ENCODE measurements around the gene LYPD6B.

The LYPD6B gene

GRCh38 chr2:149093579-149093978 lies 55.1 kb downstream of the LYPD6B start:
- Histone ChIP-seq H3K9me2 (replicated peaks; ENCODE audit: insufficient read depth, low read length) (no peaks in the 10 kb centered on the region; the same call in 1 of the 2 replicates), H3K79me2 (ENCODE audit: low read length) (no peaks in the 10 kb centered on the region), H3K36me3 (replicated peaks; ENCODE audit: insufficient read depth, low read length) (no peaks in the 10 kb centered on the region), H3K9ac (ENCODE audit: low read length) (no peak overlapping the region), H3K4me2 (ENCODE audit: low read depth, low read length) (no peak overlapping the region), H3K4me1 (ENCODE audit: low read length) (no peaks in the 10 kb centered on the region), H2AFZ (ENCODE audit: low read length) (no peak overlapping the region), H3K9me3 (replicated peaks; ENCODE audit: insufficient read depth, low read length) (no peaks in the 10 kb centered on the region), H3F3A (ENCODE audit: insufficient read depth, low read length) (no peaks in the 10 kb centered on the region), H4K20me1 (ENCODE audit: insufficient read depth, low read length) (no peaks in the 10 kb centered on the region), H3K27me3 (replicated peaks; ENCODE audit: insufficient read depth, low read length) (no peaks in the 10 kb centered on the region), H3K27ac (ENCODE audit: low read length) (no peak overlapping the region), H3K4me3 (ENCODE audit: low read length) (no peak overlapping the region)
- TF ChIP-seq EZH2phosphoT487 (IDR thresholded peaks at IDR 0.05; ENCODE audit: low read length): no peak
- no peak for TF ChIP-seq CTCF (IDR thresholded peaks at IDR 0.05; ENCODE audit: low read length)
- TF ChIP-seq EZH2 (optimal IDR thresholded peaks at IDR 0.05; ENCODE audit: low read depth, low read length): no peak
- no peak for DNase-seq

- DNase-seq: no peak
- no peaks in the 10 kb centered on the region for H4K20me1 ChIP-seq (ENCODE audit: insufficient read depth, low read length)
- H3K9me3 ChIP-seq (replicated peaks; ENCODE audit: insufficient read depth, low read length): no peaks in the 10 kb centered on the region
- no peaks in the 10 kb centered on the region for H3K36me3 ChIP-seq (replicated peaks; ENCODE audit: insufficient read depth, low read length)
- H3K9ac ChIP-seq (ENCODE audit: low read length): no peak overlapping the region
- H3K4me2 ChIP-seq (ENCODE audit: low read depth, low read length): no peak overlapping the region
- no peaks in the 10 kb centered on the region for H3K27me3 ChIP-seq (replicated peaks; ENCODE audit: insufficient read depth, low read length)
- H3K27ac ChIP-seq (ENCODE audit: low read length): no peak overlapping the region
- H3K4me3 ChIP-seq (ENCODE audit: low read length): no peak overlapping the region
- H3K4me1 ChIP-seq (ENCODE audit: low read length): no peaks in the 10 kb centered on the region
- H3F3A ChIP-seq (ENCODE audit: insufficient read depth, low read length): no peaks in the 10 kb centered on the region
- H3K79me2 ChIP-seq (ENCODE audit: low read length): no peaks in the 10 kb centered on the region
- H3K9me2 ChIP-seq (replicated peaks; ENCODE audit: insufficient read depth, low read length): no peaks in the 10 kb centered on the region; the same call in 1 of the 2 replicates
- TF ChIP-seq CTCF (IDR thresholded peaks at IDR 0.05; ENCODE audit: low read length) (no peak), EZH2 (optimal IDR thresholded peaks at IDR 0.05; ENCODE audit: low read depth, low read length) (no peak), EZH2phosphoT487 (IDR thresholded peaks at IDR 0.05; ENCODE audit: low read length) (no peak)
- no peak overlapping the region for H2AFZ ChIP-seq (ENCODE audit: low read length)
Observed at GRCh38 chr2:149094217-149095015, 55.9 kb downstream of the LYPD6B start.

GRCh38 chr2:149098701-149099100 lies 60.2 kb downstream of the LYPD6B start:
- Histone ChIP-seq H3K9me3 (replicated peaks; ENCODE audit: insufficient read depth, low read length) (no peaks in the 10 kb centered on the region), H3K4me1 (ENCODE audit: low read length) (no peaks in the 10 kb centered on the region), H3F3A (ENCODE audit: insufficient read depth, low read length) (no peaks in the 10 kb centered on the region), H3K36me3 (replicated peaks; ENCODE audit: insufficient read depth, low read length) (no peaks in the 10 kb centered on the region), H3K27me3 (replicated peaks; ENCODE audit: insufficient read depth, low read length) (no peaks in the 10 kb centered on the region), H3K9ac (ENCODE audit: low read length) (no peak overlapping the region), H3K9me2 (replicated peaks; ENCODE audit: insufficient read depth, low read length) (no peaks in the 10 kb centered on the region), H3K79me2 (ENCODE audit: low read length) (no peaks in the 10 kb centered on the region), H2AFZ (ENCODE audit: low read length) (no peak overlapping the region), H4K20me1 (ENCODE audit: insufficient read depth, low read length) (no peaks in the 10 kb centered on the region), H3K27ac (ENCODE audit: low read length) (no peak overlapping the region), H3K4me3 (ENCODE audit: low read length) (no peak overlapping the region), H3K4me2 (ENCODE audit: low read depth, low read length) (no peak overlapping the region)
- TF ChIP-seq EZH2 (optimal IDR thresholded peaks at IDR 0.05; ENCODE audit: low read depth, low read length) (no peak), EZH2phosphoT487 (IDR thresholded peaks at IDR 0.05; ENCODE audit: low read length) (no peak), CTCF (IDR thresholded peaks at IDR 0.05; ENCODE audit: low read length) (no peak)
- DNase-seq: no peak
